DMS153 treated with DMSO at 0.1 percent for 48 hours (cell line): ENCODE results near the gene SIX4.

Experiments used
- DNase-seq: peaks from one replicate; lab custom pipeline; 2025; ENCODE audit not compliant: unreplicated experiment; lab: John Stamatoyannopoulos, UW

SIX4 gene

GRCh38 chr14:60662982-60663381 lies 61.2 kb downstream of the SIX4 start:
- no peak for DNase-seq

- no peak for DNase-seq
Measured at GRCh38 chr14:60661721-60662120, 62.4 kb downstream of the SIX4 start.
